Measurements from ENCODE around the gene CSKMT. TPM values are rescaled to one million over a fixed set of nuclear protein-coding genes. Genes with fewer than 3 reads are reported as not detected.
"Not testable (repeated sequence)": the region's sequence is repeated elsewhere in the genome, so short reads cannot be mapped to it uniquely, and the experiment has no call there.

The CSKMT gene
- total RNA-seq, 1 donor from 2014 or later, result 21.3 TPM

GRCh38 chr11:62680825-62681240 lies 15.7 kb downstream of the CSKMT start:
- intact Hi-C loops (cut with micrococcal nuclease), result loop anchor here (1.0 kb wide), 1 partner anchor 13 kb away; no protein-coding TSS in a partner anchor

GRCh38 chr11:62682518-62682917 lies 17.4 kb downstream of the CSKMT start:
- intact Hi-C loops (cut with micrococcal nuclease), result no loop called here

GRCh38 chr11:62687508-62688396 lies 22.6 kb downstream of the CSKMT start:
- intact Hi-C loops (cut with micrococcal nuclease), result no loop called here

- intact Hi-C loops (cut with micrococcal nuclease), result no loop called here
These were observed 23.4 kb downstream of the CSKMT start for GRCh38 chr11:62688491-62688890.

GRCh38 chr11:62689421-62690183 lies 24.5 kb downstream of the CSKMT start, which contains the start of gene LRRN4CL:
TSS of gene LRRN4CL (minus strand) at chr11:62689530. CDS start at chr11:62688508, 1,022 bp downstream.
- intact Hi-C loops (cut with micrococcal nuclease), result no loop called here

GRCh38 chr11:62693624-62694023 lies 28.5 kb downstream of the CSKMT start:
- intact Hi-C loops (cut with micrococcal nuclease), result loop anchor here (1.0 to 2.0 kb wide), 3 partner anchors 12 to 313 kb away; no protein-coding TSS in a partner anchor

GRCh38 chr11:62694455-62695167 lies 29.5 kb downstream of the CSKMT start:
- intact Hi-C loops (cut with micrococcal nuclease), result loop anchor here (1.0 to 2.0 kb wide), 3 partner anchors 13 to 314 kb away; no protein-coding TSS in a partner anchor

GRCh38 chr11:62702246-62702645 lies 37.1 kb downstream of the CSKMT start:
- intact Hi-C loops (cut with micrococcal nuclease), result no loop called here

GRCh38 chr11:62703921-62704320 lies 38.8 kb downstream of the CSKMT start:
- intact Hi-C loops (cut with micrococcal nuclease), result not testable (repeated sequence)

GRCh38 chr11:62705413-62705812 lies 40.3 kb downstream of the CSKMT start:
- intact Hi-C loops (cut with micrococcal nuclease), result loop anchor here (5.0 kb wide), 3 partner anchors 33 to 127 kb away; partner anchors contain the start of genes LBHD1, STX5, TEX54 and TUT1

GRCh38 chr11:62705880-62706849 lies 41.1 kb downstream of the CSKMT start:
- intact Hi-C loops (cut with micrococcal nuclease), result loop anchor here (5.0 kb wide), 3 partner anchors 34 to 126 kb away; partner anchors contain the start of genes LBHD1, STX5, TEX54 and TUT1

- intact Hi-C loops (cut with micrococcal nuclease), result loop anchor here (5.0 kb wide), 3 partner anchors 35 to 125 kb away; partner anchors contain the start of genes LBHD1, STX5, TEX54 and TUT1
These were observed 41.7 kb downstream of the CSKMT start for GRCh38 chr11:62706850-62707247.

- intact Hi-C loops (cut with micrococcal nuclease), result loop anchor here (5.0 kb wide), 3 partner anchors 35 to 125 kb away; partner anchors contain the start of genes LBHD1, STX5, TEX54 and TUT1
These were observed 42.3 kb downstream of the CSKMT start, which contains the start of the genes BSCL2 and GNG3 for GRCh38 chr11:62707277-62707861. TSS of gene BSCL2 (minus strand) at chr11:62707424. CDS start at chr11:62707195, 229 bp downstream. TSS of gene GNG3 (plus strand) at chr11:62707676. CDS start at chr11:62708296, 620 bp downstream.

- intact Hi-C loops (cut with micrococcal nuclease), result loop anchor here (2.0 to 5.0 kb wide), 4 partner anchors 36 to 124 kb away; partner anchors contain the start of genes GANAB, LBHD1, STX5 and TEX54
These were observed 43.3 kb downstream of the CSKMT start for GRCh38 chr11:62708392-62708791.

GRCh38 chr11:62708793-62709192 lies 43.7 kb downstream of the CSKMT start:
- intact Hi-C loops (cut with micrococcal nuclease), result loop anchor here (1.0 to 5.0 kb wide), 8 partner anchors 19 to 173 kb away; partner anchors contain the start of genes GANAB, HNRNPUL2, LBHD1 and STX5

GRCh38 chr11:62709247-62710000 lies 44.3 kb downstream of the CSKMT start:
- intact Hi-C loops (cut with micrococcal nuclease), result loop anchor here (1.0 to 5.0 kb wide), 8 partner anchors 18 to 172 kb away; partner anchors contain the start of genes GANAB, HNRNPUL2, LBHD1 and STX5

- intact Hi-C loops (cut with micrococcal nuclease), result no loop called here
These were observed 44.9 kb downstream of the CSKMT start for GRCh38 chr11:62710001-62710345.

GRCh38 chr11:62712276-62712812 lies 47.2 kb downstream of the CSKMT start:
- intact Hi-C loops (cut with micrococcal nuclease), result no loop called here

Data from T-helper 2 cell treated with Interferon-gamma antibody and Interleukin-4, amounts not matched to agents 100 ng/mL and 5 ng/mL, for 36 hours (primary cell).